Hepatocyte (in vitro differentiated cells): Measurements from ENCODE around the gene FAM111A.

Experiments used
- EZH2 ChIP-seq: fragments of 200-600 bp; sonication (generic); IDR thresholded peaks from 2 replicates; pipeline ENCODE4 v1.6.1; 2016; ENCODE audit warnings: antibody characterized with exemption, mild to moderate bottlenecking, borderline replicate concordance
- EZH2phosphoT487 ChIP-seq: fragments of 200-600 bp; sonication (generic); IDR thresholded peaks from one replicate; pipeline ENCODE4 v1.6.1; 2018; ENCODE audit warnings: antibody characterized with exemption, mild to moderate bottlenecking, low read depth, moderate library complexity; ENCODE audit not compliant: unreplicated experiment, severe bottlenecking
- TF ChIP-seq, protein P1 (sequence below): fragments of 200-600 bp; sonication (generic); IDR thresholded peaks from 2 replicates; pipeline ENCODE4 v1.5.1; 2016; ENCODE audit warnings: antibody characterized with exemption, mild to moderate bottlenecking; ENCODE audit not compliant: poor library complexity

GRCh38 chr11:59187587-59187986 is 44.9 kb downstream of the FAM111A start:
- TF ChIP-seq, protein P1, sequence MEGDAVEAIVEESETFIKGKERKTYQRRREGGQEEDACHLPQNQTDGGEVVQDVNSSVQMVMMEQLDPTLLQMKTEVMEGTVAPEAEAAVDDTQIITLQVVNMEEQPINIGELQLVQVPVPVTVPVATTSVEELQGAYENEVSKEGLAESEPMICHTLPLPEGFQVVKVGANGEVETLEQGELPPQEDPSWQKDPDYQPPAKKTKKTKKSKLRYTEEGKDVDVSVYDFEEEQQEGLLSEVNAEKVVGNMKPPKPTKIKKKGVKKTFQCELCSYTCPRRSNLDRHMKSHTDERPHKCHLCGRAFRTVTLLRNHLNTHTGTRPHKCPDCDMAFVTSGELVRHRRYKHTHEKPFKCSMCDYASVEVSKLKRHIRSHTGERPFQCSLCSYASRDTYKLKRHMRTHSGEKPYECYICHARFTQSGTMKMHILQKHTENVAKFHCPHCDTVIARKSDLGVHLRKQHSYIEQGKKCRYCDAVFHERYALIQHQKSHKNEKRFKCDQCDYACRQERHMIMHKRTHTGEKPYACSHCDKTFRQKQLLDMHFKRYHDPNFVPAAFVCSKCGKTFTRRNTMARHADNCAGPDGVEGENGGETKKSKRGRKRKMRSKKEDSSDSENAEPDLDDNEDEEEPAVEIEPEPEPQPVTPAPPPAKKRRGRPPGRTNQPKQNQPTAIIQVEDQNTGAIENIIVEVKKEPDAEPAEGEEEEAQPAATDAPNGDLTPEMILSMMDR = no peak
- TF ChIP-seq EZH2 (no peak), EZH2phosphoT487 (no peak)
